H9 (cell line): Measurements from ENCODE around the gene DIS3L2. TPM values are rescaled to one million over a fixed set of nuclear protein-coding genes. Genes with fewer than 3 reads are reported as not detected.

Experiments
- DNase-seq: peaks from one replicate; pipeline ENCODE4 v3.0.0-alpha.2; 2017
- H2AFZ ChIP-seq: one replicate; pipeline ENCODE4 v1.6.1; 2013; ENCODE audit warnings: mild to moderate bottlenecking, low read length, control low read depth, moderate library complexity
- H2AK5ac ChIP-seq: 2 replicates; pipeline ENCODE4 v1.6.1; 2013; ENCODE audit warnings: low read length, control low read depth, mixed read lengths; ENCODE audit not compliant: insufficient read length
- H2BK120ac ChIP-seq: one replicate; pipeline ENCODE4 v1.6.1; 2013; ENCODE audit warnings: low read depth, mild to moderate bottlenecking, low read length, control low read depth, inconsistent platforms; ENCODE audit not compliant: poor library complexity, severe bottlenecking
- H2BK12ac ChIP-seq: 2 replicates; pipeline ENCODE4 v1.6.1; 2013; ENCODE audit warnings: low read length, control low read depth, mixed read lengths, low read depth; ENCODE audit not compliant: insufficient read length
- H2BK15ac ChIP-seq: 2 replicates; pipeline ENCODE4 v1.6.1; 2013; ENCODE audit warnings: low read depth, low read length, control low read depth
- H2BK20ac ChIP-seq: one replicate; pipeline ENCODE4 v1.6.1; 2013; ENCODE audit warnings: low read depth, mild to moderate bottlenecking, low read length, control low read depth, inconsistent platforms; ENCODE audit not compliant: poor library complexity, severe bottlenecking
- H2BK5ac ChIP-seq: 2 replicates; pipeline ENCODE4 v1.6.1; 2013; ENCODE audit warnings: low read length, control low read depth, mixed read lengths; ENCODE audit not compliant: insufficient read length
- H3K14ac ChIP-seq: 2 replicates; pipeline ENCODE4 v1.6.1; 2013; ENCODE audit warnings: low read length, control low read depth; ENCODE audit not compliant: insufficient read depth
- H3K18ac ChIP-seq: 2 replicates; pipeline ENCODE4 v1.6.1; 2013; ENCODE audit warnings: low read depth, mild to moderate bottlenecking, mixed read lengths, low read length, control low read depth; ENCODE audit not compliant: insufficient read length
- H3K23ac ChIP-seq: 2 replicates; pipeline ENCODE4 v1.6.1; 2013; ENCODE audit warnings: low read length, control low read depth, mixed read lengths, low read depth; ENCODE audit not compliant: insufficient read length
- H3K23me2 ChIP-seq: 2 replicates; pipeline ENCODE4 v1.6.1; 2013; ENCODE audit warnings: low read depth, mild to moderate bottlenecking, mixed read lengths, low read length, control low read depth; ENCODE audit not compliant: insufficient read length, poor library complexity, severe bottlenecking
- H3K27ac ChIP-seq: 2 replicates; pipeline ENCODE4 v1.5.1; 2013; ENCODE audit warnings: low read length, control low read depth, mixed read lengths, low read depth; ENCODE audit not compliant: insufficient read length
- H3K27me3 ChIP-seq: 2 replicates; pipeline ENCODE4 v1.6.1; 2013; ENCODE audit warnings: low read length, control low read depth, inconsistent platforms; ENCODE audit not compliant: insufficient read depth
- H3K4ac ChIP-seq: 2 replicates; pipeline ENCODE4 v1.6.1; 2013; ENCODE audit warnings: low read depth, mild to moderate bottlenecking, control low read depth, inconsistent platforms, low read length, moderate library complexity
- H3K4me1 ChIP-seq: 2 replicates; pipeline ENCODE4 v1.6.1; 2013; ENCODE audit warnings: low read length, control low read depth, inconsistent platforms; ENCODE audit not compliant: insufficient read depth
- H3K4me2 ChIP-seq: 2 replicates; pipeline ENCODE4 v1.6.1; 2013; ENCODE audit warnings: low read length, control low read depth, mixed read lengths; ENCODE audit not compliant: insufficient read length, insufficient read depth
- H3K56ac ChIP-seq: 2 replicates; pipeline ENCODE4 v1.6.1; 2013; ENCODE audit warnings: low read depth, mild to moderate bottlenecking, mixed read lengths, low read length, control low read depth; ENCODE audit not compliant: insufficient read length
- H3K79me1 ChIP-seq: 2 replicates; pipeline ENCODE4 v1.6.1; 2013; ENCODE audit warnings: low read depth, mild to moderate bottlenecking, moderate library complexity, low read length, control low read depth, inconsistent platforms; ENCODE audit not compliant: insufficient read depth, poor library complexity, severe bottlenecking
- H3K79me2 ChIP-seq: 2 replicates; pipeline ENCODE4 v1.6.1; 2013; ENCODE audit warnings: low read length, control low read depth, inconsistent platforms; ENCODE audit not compliant: insufficient read depth
- H3K9ac ChIP-seq: 2 replicates; pipeline ENCODE4 v1.6.1; 2013; ENCODE audit warnings: low read length, control low read depth, mixed read lengths; ENCODE audit not compliant: insufficient read length; ENCODE audit errors: extremely low read depth
- H3K9me3 ChIP-seq: one replicate; pipeline ENCODE4 v1.6.1; 2013; ENCODE audit warnings: low read depth, low read length, inconsistent platforms; ENCODE audit not compliant: control insufficient read depth
- H3T11ph ChIP-seq: one replicate; pipeline ENCODE4 v1.6.1; 2013; ENCODE audit warnings: mild to moderate bottlenecking, low read length, control low read depth, inconsistent platforms
- H4K20me1 ChIP-seq: one replicate; pipeline ENCODE4 v1.6.1; 2013; ENCODE audit not compliant: control insufficient read depth, insufficient read length, insufficient read depth
- H4K5ac ChIP-seq: 2 replicates; pipeline ENCODE4 v1.6.1; 2013; ENCODE audit warnings: low read depth, mild to moderate bottlenecking, mixed read lengths, low read length, control low read depth; ENCODE audit not compliant: insufficient read length
- H4K8ac ChIP-seq: replicated peaks from 2 replicates; pipeline ENCODE4 v1.6.1; 2013; ENCODE audit warnings: low read length, control low read depth, mixed read lengths, low read depth; ENCODE audit not compliant: insufficient read length
- H4K91ac ChIP-seq: 2 replicates; pipeline ENCODE4 v1.6.1; 2013; ENCODE audit warnings: low read depth, mild to moderate bottlenecking, moderate library complexity, mixed read lengths, low read length, control low read depth; ENCODE audit not compliant: insufficient read length
- H3K27ac Mint-ChIP-seq, 3 experiments: 2 replicates in 2 of 3; 3 replicates in 1 of 3; pipeline ENCODE4 v1.8.0; 2020 to 2021; ENCODE audit warnings: mixed read lengths in 3 of 3, mild to moderate bottlenecking in 1 of 3, moderate library complexity in 1 of 3
- H3K27me3 Mint-ChIP-seq: 2 replicates; pipeline ENCODE4 v1.8.0; 2021; ENCODE audit warnings: low read depth, mild to moderate bottlenecking, moderate library complexity, mixed read lengths
- H3K36me3 Mint-ChIP-seq, 3 experiments: 2 replicates in 2 of 3; 3 replicates in 1 of 3; pipeline ENCODE4 v1.8.0; 2020 to 2021; ENCODE audit warnings: low read depth in 3 of 3, mixed read lengths in 3 of 3; ENCODE audit not compliant: insufficient read depth in 1 of 3
- H3K4me1 Mint-ChIP-seq, 2 experiments: 2 replicates each; pipeline ENCODE4 v1.8.0; 2020; ENCODE audit warnings: mixed read lengths in 2 of 2
- H3K4me3 Mint-ChIP-seq, 2 experiments: 2 replicates in 1 of 2; 3 replicates in 1 of 2; pipeline ENCODE4 v1.8.0; 2020 to 2021; ENCODE audit warnings: mild to moderate bottlenecking in 2 of 2, mixed read lengths in 2 of 2, moderate library complexity in 1 of 2
- H3K9me3 Mint-ChIP-seq, 2 experiments: 2 replicates in 1 of 2; 3 replicates in 1 of 2; pipeline ENCODE4 v1.8.0; 2020; ENCODE audit warnings: mild to moderate bottlenecking in 2 of 2, mixed read lengths in 2 of 2, moderate library complexity in 1 of 2
- WGBS: extraction: QIAGEN DNeasy Blood & Tissue Kit; methylation state at CpG from one replicate; pipeline ENCODE4 v1.1.7; 2013; ENCODE audit warnings: missing lambda C conversion rate, low lambda C conversion rate, mixed read lengths; ENCODE audit not compliant: insufficient read length; ENCODE audit errors: extremely low coverage; 5-methylcytosine and 5-hydroxymethylcytosine counted together
- total RNA-seq: library from RNA; stranded (reverse); gene quantifications from 2 replicates; pipeline ENCODE4 v1.2.1, GENCODE V29; 2021
- TF ChIP-seq, protein P1 (sequence below): fragments of 200-600 bp; sonication (generic); conservative IDR thresholded peaks from 3 replicates; pipeline ENCODE4 v1.8.0; 2021; ENCODE audit warnings: antibody characterized with exemption, mild to moderate bottlenecking

The DIS3L2 gene
- total RNA-seq, 1 experiment from 2014 or later = 28.1 TPM

GRCh38 chr2:232315923-232316299, 354.4 kb downstream of the DIS3L2 start:
- H2BK20ac ChIP-seq = no peak overlapping the region
- no peak for DNase-seq
- no peaks in the 10 kb centered on the region for H3K79me1 ChIP-seq
- H3K27me3 Mint-ChIP-seq = no peaks in the 10 kb centered on the region; the same call in 1 of the 2 replicates
- TF ChIP-seq, protein P1, sequence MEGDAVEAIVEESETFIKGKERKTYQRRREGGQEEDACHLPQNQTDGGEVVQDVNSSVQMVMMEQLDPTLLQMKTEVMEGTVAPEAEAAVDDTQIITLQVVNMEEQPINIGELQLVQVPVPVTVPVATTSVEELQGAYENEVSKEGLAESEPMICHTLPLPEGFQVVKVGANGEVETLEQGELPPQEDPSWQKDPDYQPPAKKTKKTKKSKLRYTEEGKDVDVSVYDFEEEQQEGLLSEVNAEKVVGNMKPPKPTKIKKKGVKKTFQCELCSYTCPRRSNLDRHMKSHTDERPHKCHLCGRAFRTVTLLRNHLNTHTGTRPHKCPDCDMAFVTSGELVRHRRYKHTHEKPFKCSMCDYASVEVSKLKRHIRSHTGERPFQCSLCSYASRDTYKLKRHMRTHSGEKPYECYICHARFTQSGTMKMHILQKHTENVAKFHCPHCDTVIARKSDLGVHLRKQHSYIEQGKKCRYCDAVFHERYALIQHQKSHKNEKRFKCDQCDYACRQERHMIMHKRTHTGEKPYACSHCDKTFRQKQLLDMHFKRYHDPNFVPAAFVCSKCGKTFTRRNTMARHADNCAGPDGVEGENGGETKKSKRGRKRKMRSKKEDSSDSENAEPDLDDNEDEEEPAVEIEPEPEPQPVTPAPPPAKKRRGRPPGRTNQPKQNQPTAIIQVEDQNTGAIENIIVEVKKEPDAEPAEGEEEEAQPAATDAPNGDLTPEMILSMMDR = no peak
- H3K27ac ChIP-seq = no peak overlapping the region
- H3K27me3 ChIP-seq = no peaks in the 10 kb centered on the region
- H3K4ac ChIP-seq = no peak overlapping the region
- no peak overlapping the region for H3K18ac ChIP-seq
- no peak overlapping the region for H3K9ac ChIP-seq
- no peak overlapping the region for H3T11ph ChIP-seq
- H3K4me1 Mint-ChIP-seq = peaks cover 16 to 17% of the 10 kb centered on the region in 2 experiments
- no peaks in the 10 kb centered on the region for H3K4me1 ChIP-seq
- H3K27ac Mint-ChIP-seq = peak overlapping the region in 1 of 3 experiments; percentile 66; a peak in 2 of 7 replicates
- no peaks in the 10 kb centered on the region for H3K9me3 ChIP-seq
- peaks cover 6 to 19% (median 12%) of the 10 kb centered on the region in 3 experiments for H3K36me3 Mint-ChIP-seq
- H3K4me3 Mint-ChIP-seq = no peak overlapping the region
- no peak overlapping the region for H2AK5ac ChIP-seq
- H4K20me1 ChIP-seq = no peaks in the 10 kb centered on the region
- H3K23ac ChIP-seq = no peak overlapping the region
- no peak overlapping the region for H2BK12ac ChIP-seq
- H3K9me3 Mint-ChIP-seq = peaks cover 10 to 21% of the 10 kb centered on the region in 2 experiments
- H3K14ac ChIP-seq = no peak overlapping the region
- no peak overlapping the region for H2AFZ ChIP-seq
- H4K5ac ChIP-seq = no peak overlapping the region
- H4K91ac ChIP-seq = no peak overlapping the region
- no peaks in the 10 kb centered on the region for H3K79me2 ChIP-seq
- no peak overlapping the region for H4K8ac ChIP-seq
- no peak overlapping the region for H2BK15ac ChIP-seq
- no peaks in the 10 kb centered on the region for H3K23me2 ChIP-seq
- WGBS = no CpG with 5 or more reads among the region's 8 CpGs
- no peak overlapping the region for H2BK120ac ChIP-seq
- H3K4me2 ChIP-seq = no peak overlapping the region
- no peak overlapping the region for H2BK5ac ChIP-seq
- no peak overlapping the region for H3K56ac ChIP-seq
